HepG2 (cell line): ENCODE results near the gene OBI1. TPM values are rescaled to one million over a fixed set of nuclear protein-coding genes. Genes with fewer than 3 reads are reported as not detected.

Experiments used
- BATF2 ChIP-seq: sonication (generic); formaldehyde crosslinking; IDR thresholded peaks from 2 replicates; pipeline ENCODE4 v1.8.0; 2022; ENCODE audit warnings: mild to moderate bottlenecking, missing genetic modification reagents, moderate library complexity
- HMGXB4 ChIP-seq, 2 experiments: sonication (generic) in 1 of 2; formaldehyde crosslinking in 1 of 2; IDR thresholded peaks; 2 replicates each; pipeline versions ENCODE4 v1.4.0 to v1.6.1; 2018 to 2020; ENCODE audit warnings: missing genetic modification reagents in 2 of 2, borderline replicate concordance in 1 of 2, low read depth in 1 of 2, mild to moderate bottlenecking in 1 of 2, missing biosample characterization in 1 of 2
- KLF6 ChIP-seq: IDR thresholded peaks from 2 replicates; pipeline ENCODE4 v1.8.0; 2016; ENCODE audit warnings: missing biosample characterization, missing genetic modification reagents
- MAFK ChIP-seq, 2 experiments: IDR thresholded peaks in 1 of 2; conservative IDR thresholded peaks in 1 of 2; 2 replicates each; pipeline ENCODE4 v1.6.1; 2011; ENCODE audit warnings: improper control_type of control experiment in 2 of 2, low read length in 2 of 2
- PHF20 ChIP-seq: sonication (generic); formaldehyde crosslinking; IDR thresholded peaks from 2 replicates; pipeline ENCODE4 v1.5.0; 2020; ENCODE audit warnings: mild to moderate bottlenecking, missing genetic modification reagents
- THYN1 ChIP-seq: sonication (generic); formaldehyde crosslinking; IDR thresholded peaks from 2 replicates; pipeline ENCODE4 v1.8.1; 2023; ENCODE audit warnings: low read depth, mild to moderate bottlenecking, moderate library complexity, missing genetic modification reagents, borderline replicate concordance
- ZFP37 ChIP-seq: sonication (generic); formaldehyde crosslinking; IDR thresholded peaks from 2 replicates; pipeline ENCODE4 v1.4.0; 2020; ENCODE audit warnings: missing genetic modification reagents, borderline replicate concordance
- ZGPAT ChIP-seq: IDR thresholded peaks from 2 replicates; pipeline ENCODE4 v1.6.1; 2016; ENCODE audit warnings: mild to moderate bottlenecking
- ZNF180 ChIP-seq: sonication (generic); formaldehyde crosslinking; IDR thresholded peaks from 2 replicates; pipeline ENCODE4 v1.4.0; 2020; ENCODE audit warnings: low read depth, missing genetic modification reagents, borderline replicate concordance
- ZNF484 ChIP-seq: sonication (generic); formaldehyde crosslinking; IDR thresholded peaks from 2 replicates; pipeline ENCODE4 v1.5.1; 2020; ENCODE audit warnings: mild to moderate bottlenecking, low read depth, missing genetic modification reagents, borderline replicate concordance
- ZNF773 ChIP-seq: sonication (generic); formaldehyde crosslinking; IDR thresholded peaks from 2 replicates; pipeline ENCODE4 v1.4.0; 2020; ENCODE audit warnings: missing genetic modification reagents, borderline replicate concordance
- polyA plus RNA-seq, 8 experiments: library from polyadenylated mRNA; depleted of rRNA in 3 of 8; stranded (reverse) in 7 of 8; unstranded in 1 of 8; fragments of >200 nt; fragmentation: Illumina TruSeq in 4 of 8; extraction: Trizol in 4 of 8; gene quantifications; 2 replicates each; pipeline versions ENCODE4 v1.2.1 to v1.2.3, GENCODE V29; 2011 to 2016; ENCODE audit warnings: low read depth in 4 of 8, missing spikeins in 1 of 8, mixed read lengths in 1 of 8; ENCODE audit not compliant: insufficient read depth in 1 of 8
- total RNA-seq, 5 experiments: library from RNA; depleted of rRNA; stranded (reverse); fragments of >200 nt; fragmentation: Illumina TruSeq; extraction: Trizol; gene quantifications; 2 replicates each; pipeline ENCODE4 v1.2.3, GENCODE V29; 2016; ENCODE audit warnings: low read depth in 1 of 5
- TF ChIP-seq, protein P1 (sequence below): sonication (generic); formaldehyde crosslinking; IDR thresholded peaks from 2 replicates; pipeline ENCODE4 v1.4.0; 2020; ENCODE audit warnings: mild to moderate bottlenecking, missing genetic modification reagents, borderline replicate concordance
- TF ChIP-seq, protein P2 (sequence below): IDR thresholded peaks from 2 replicates; pipeline ENCODE4 v1.6.1; 2018; ENCODE audit warnings: missing genetic modification reagents
- TF ChIP-seq, protein P3 (sequence below): IDR thresholded peaks from 2 replicates; pipeline ENCODE4 v1.6.1; 2016; ENCODE audit warnings: control low read depth

Gene OBI1
- total and polyA plus RNA-seq, 2 of the 13 experiments (the other 11 are each of a cell fraction or from before 2014, with no cell fraction given), result 7.8 to 23.5 TPM

- TF ChIP-seq, protein P1, sequence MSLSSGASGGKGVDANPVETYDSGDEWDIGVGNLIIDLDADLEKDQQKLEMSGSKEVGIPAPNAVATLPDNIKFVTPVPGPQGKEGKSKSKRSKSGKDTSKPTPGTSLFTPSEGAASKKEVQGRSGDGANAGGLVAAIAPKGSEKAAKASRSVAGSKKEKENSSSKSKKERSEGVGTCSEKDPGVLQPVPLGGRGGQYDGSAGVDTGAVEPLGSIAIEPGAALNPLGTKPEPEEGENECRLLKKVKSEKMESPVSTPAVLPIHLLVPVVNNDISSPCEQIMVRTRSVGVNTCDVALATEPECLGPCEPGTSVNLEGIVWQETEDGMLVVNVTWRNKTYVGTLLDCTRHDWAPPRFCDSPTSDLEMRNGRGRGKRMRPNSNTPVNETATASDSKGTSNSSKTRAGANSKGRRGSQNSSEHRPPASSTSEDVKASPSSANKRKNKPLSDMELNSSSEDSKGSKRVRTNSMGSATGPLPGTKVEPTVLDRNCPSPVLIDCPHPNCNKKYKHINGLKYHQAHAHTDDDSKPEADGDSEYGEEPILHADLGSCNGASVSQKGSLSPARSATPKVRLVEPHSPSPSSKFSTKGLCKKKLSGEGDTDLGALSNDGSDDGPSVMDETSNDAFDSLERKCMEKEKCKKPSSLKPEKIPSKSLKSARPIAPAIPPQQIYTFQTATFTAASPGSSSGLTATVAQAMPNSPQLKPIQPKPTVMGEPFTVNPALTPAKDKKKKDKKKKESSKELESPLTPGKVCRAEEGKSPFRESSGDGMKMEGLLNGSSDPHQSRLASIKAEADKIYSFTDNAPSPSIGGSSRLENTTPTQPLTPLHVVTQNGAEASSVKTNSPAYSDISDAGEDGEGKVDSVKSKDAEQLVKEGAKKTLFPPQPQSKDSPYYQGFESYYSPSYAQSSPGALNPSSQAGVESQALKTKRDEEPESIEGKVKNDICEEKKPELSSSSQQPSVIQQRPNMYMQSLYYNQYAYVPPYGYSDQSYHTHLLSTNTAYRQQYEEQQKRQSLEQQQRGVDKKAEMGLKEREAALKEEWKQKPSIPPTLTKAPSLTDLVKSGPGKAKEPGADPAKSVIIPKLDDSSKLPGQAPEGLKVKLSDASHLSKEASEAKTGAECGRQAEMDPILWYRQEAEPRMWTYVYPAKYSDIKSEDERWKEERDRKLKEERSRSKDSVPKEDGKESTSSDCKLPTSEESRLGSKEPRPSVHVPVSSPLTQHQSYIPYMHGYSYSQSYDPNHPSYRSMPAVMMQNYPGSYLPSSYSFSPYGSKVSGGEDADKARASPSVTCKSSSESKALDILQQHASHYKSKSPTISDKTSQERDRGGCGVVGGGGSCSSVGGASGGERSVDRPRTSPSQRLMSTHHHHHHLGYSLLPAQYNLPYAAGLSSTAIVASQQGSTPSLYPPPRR (CRISPR knock-in tag), result no peak
- TF ChIP-seq ZGPAT (CRISPR knock-in tag) (0 out of 2 replicates have a peak, but pooled peaks have one; percentile 20), KLF6 (CRISPR knock-in tag) (no peak), ZNF180 (no peak), BATF2 (CRISPR knock-in tag) (no peak), HMGXB4 (CRISPR knock-in tag; IDR thresholded peaks at IDR 0.05; ENCODE audit: borderline replicate concordance in 1 of 2, low read depth in 1 of 2) (0 out of 4 replicates have a peak, but pooled peaks of 1 of the 2 experiments have one; percentile 18), ZNF484 (no peak), ZFP37 (no peak), PHF20 (CRISPR knock-in tag) (0 out of 2 replicates have a peak, but pooled peaks have one; percentile 27), MAFK (conservative IDR thresholded peaks at IDR 0.05 in 1 of 2, IDR thresholded peaks at IDR 0.05 in 1 of 2; ENCODE audit: low read length in 2 of 2) (no peak), ZNF773 (CRISPR knock-in tag) (no peak), THYN1 (CRISPR knock-in tag) (no peak)
- TF ChIP-seq, protein P2, sequence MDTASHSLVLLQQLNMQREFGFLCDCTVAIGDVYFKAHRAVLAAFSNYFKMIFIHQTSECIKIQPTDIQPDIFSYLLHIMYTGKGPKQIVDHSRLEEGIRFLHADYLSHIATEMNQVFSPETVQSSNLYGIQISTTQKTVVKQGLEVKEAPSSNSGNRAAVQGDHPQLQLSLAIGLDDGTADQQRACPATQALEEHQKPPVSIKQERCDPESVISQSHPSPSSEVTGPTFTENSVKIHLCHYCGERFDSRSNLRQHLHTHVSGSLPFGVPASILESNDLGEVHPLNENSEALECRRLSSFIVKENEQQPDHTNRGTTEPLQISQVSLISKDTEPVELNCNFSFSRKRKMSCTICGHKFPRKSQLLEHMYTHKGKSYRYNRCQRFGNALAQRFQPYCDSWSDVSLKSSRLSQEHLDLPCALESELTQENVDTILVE (CRISPR knock-in tag), result no peak
- TF ChIP-seq, protein P3, sequence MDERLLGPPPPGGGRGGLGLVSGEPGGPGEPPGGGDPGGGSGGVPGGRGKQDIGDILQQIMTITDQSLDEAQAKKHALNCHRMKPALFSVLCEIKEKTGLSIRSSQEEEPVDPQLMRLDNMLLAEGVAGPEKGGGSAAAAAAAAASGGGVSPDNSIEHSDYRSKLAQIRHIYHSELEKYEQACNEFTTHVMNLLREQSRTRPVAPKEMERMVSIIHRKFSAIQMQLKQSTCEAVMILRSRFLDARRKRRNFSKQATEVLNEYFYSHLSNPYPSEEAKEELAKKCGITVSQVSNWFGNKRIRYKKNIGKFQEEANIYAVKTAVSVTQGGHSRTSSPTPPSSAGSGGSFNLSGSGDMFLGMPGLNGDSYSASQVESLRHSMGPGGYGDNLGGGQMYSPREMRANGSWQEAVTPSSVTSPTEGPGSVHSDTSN, result no peak
These were observed 958 bp upstream of the OBI1 start (continued) for GRCh38 chr13:78659732-78660494.
